H1 (cell line): ENCODE data around the gene PITRM1. TPM values are rescaled to one million over a fixed set of nuclear protein-coding genes. Genes with fewer than 3 reads are reported as not detected.

ENCODE experiments used
- CTCF ChIA-PET: fragments of 300-600 bp; sonication (Branson Sonifier 250); formaldehyde crosslinking; loops from one replicate; lab custom pipeline; 2021; ENCODE audit not compliant: partially characterized antibody; lab: Charles Lee
- POLR2A ChIA-PET: fragments of 300-600 bp; sonication (Branson Sonifier 250); formaldehyde crosslinking; loops from one replicate; lab custom pipeline; 2021; ENCODE audit warnings: inconsistent platforms; ENCODE audit not compliant: partially characterized antibody; lab: Charles Lee
- DNase-seq, 2 experiments: peaks; one replicate each; pipeline versions ENCODE4 v3.0.0 to v3.0.0-alpha.2; 2010 to 2022; ENCODE audit warnings: low spot score in 2 of 2, low read depth in 1 of 2, mixed read lengths in 1 of 2
- FAIRE-seq: peaks from 2 replicates; lab custom pipeline; 2011; peaks lifted over from hg19 to GRCh38; lab: Jason Lieb, UNC
- H2AFZ ChIP-seq: 2 replicates; pipeline ENCODE4 v1.8.1; 2012; ENCODE audit warnings: low read length, inconsistent platforms
- H2AK5ac ChIP-seq: 2 replicates; pipeline ENCODE4 v1.6.1; 2013; ENCODE audit warnings: low read depth, low read length
- H2BK120ac ChIP-seq: replicated peaks from 2 replicates; pipeline ENCODE3; 2013; ENCODE audit warnings: low read depth, low read length, inconsistent platforms
- H2BK12ac ChIP-seq: 2 replicates; pipeline ENCODE4 v1.6.1; 2013; ENCODE audit warnings: low read depth, low read length
- H2BK15ac ChIP-seq: 2 replicates; pipeline ENCODE4 v1.6.1; 2013; ENCODE audit warnings: low read length
- H2BK20ac ChIP-seq: 2 replicates; pipeline ENCODE4 v1.6.1; 2013; ENCODE audit warnings: low read length
- H2BK5ac ChIP-seq: 2 replicates; pipeline ENCODE4 v1.6.1; 2013; ENCODE audit warnings: low read depth, low read length
- H3K14ac ChIP-seq: 2 replicates; pipeline ENCODE4 v1.6.1; 2013; ENCODE audit warnings: inconsistent platforms; ENCODE audit not compliant: insufficient read length
- H3K18ac ChIP-seq: 2 replicates; pipeline ENCODE4 v1.6.1; 2013; ENCODE audit warnings: low read length; ENCODE audit errors: extremely low read depth
- H3K23ac ChIP-seq: 2 replicates; pipeline ENCODE4 v1.6.1; 2013; ENCODE audit warnings: inconsistent platforms; ENCODE audit not compliant: insufficient read length
- H3K23me2 ChIP-seq: 2 replicates; pipeline ENCODE4 v1.6.1; 2013; ENCODE audit warnings: low read depth, low read length
- H3K27ac ChIP-seq: 2 replicates; pipeline ENCODE4 v1.6.1; 2011; ENCODE audit warnings: low read depth, low read length, inconsistent platforms
- H3K27me3 ChIP-seq, 4 experiments: replicated peaks in 1 of 4; 1 replicate in 1 of 4; 2 replicates in 3 of 4; pipeline versions ENCODE4 v1.6.1 to v1.8.1; 2011 to 2013; ENCODE audit warnings: low read length in 3 of 4, mild to moderate bottlenecking in 3 of 4, inconsistent platforms in 2 of 4, mixed read lengths in 2 of 4, moderate library complexity in 1 of 4; ENCODE audit not compliant: control insufficient read depth in 3 of 4, insufficient read depth in 3 of 4; ENCODE audit errors: extremely low read depth in 1 of 4
- H3K36me3 ChIP-seq, 4 experiments: 2 replicates each; pipeline versions ENCODE4 v1.6.1 to v1.8.1; 2011 to 2013; ENCODE audit warnings: mild to moderate bottlenecking in 4 of 4, low read length in 3 of 4, moderate library complexity in 2 of 4, control low read depth in 1 of 4, inconsistent platforms in 1 of 4; ENCODE audit not compliant: insufficient read depth in 4 of 4, control insufficient read depth in 2 of 4
- H3K4ac ChIP-seq: replicated peaks from 2 replicates; pipeline ENCODE3; 2013; ENCODE audit warnings: low read length, low read depth, mixed read lengths, inconsistent platforms; ENCODE audit not compliant: insufficient read length
- H3K4me1 ChIP-seq, 4 experiments: replicated peaks in 1 of 4; 1 replicate in 1 of 4; 2 replicates in 3 of 4; pipeline versions ENCODE4 v1.6.1 to v1.8.1; 2011 to 2013; ENCODE audit warnings: low read length in 3 of 4, inconsistent platforms in 2 of 4, mixed read lengths in 1 of 4; ENCODE audit not compliant: insufficient read depth in 4 of 4, control insufficient read depth in 3 of 4
- H3K4me2 ChIP-seq, 2 experiments: 2 replicates each; pipeline versions ENCODE4 v1.6.1 to v1.8.1; 2011 to 2013; ENCODE audit warnings: low read depth in 2 of 2, low read length in 2 of 2, control low read depth in 1 of 2, inconsistent platforms in 1 of 2, mild to moderate bottlenecking in 1 of 2; ENCODE audit not compliant: insufficient read depth in 1 of 2
- H3K4me3 ChIP-seq, 4 experiments: fragments of 200-600, 300-600 bp in 1 of 4; sonication (generic), shearing (Covaris generic), sonication (Bioruptor Twin) in 1 of 4; 2 replicates each; pipeline versions ENCODE4 v1.5.1 to v1.8.1; 2011 to 2016; ENCODE audit warnings: low read length in 4 of 4, low read depth in 3 of 4, control low read depth in 2 of 4, inconsistent platforms in 2 of 4, mild to moderate bottlenecking in 2 of 4, mixed read lengths in 1 of 4, moderate library complexity in 1 of 4; ENCODE audit not compliant: insufficient read depth in 2 of 4; ENCODE audit errors: extremely low read depth in 1 of 4
- H3K56ac ChIP-seq: replicated peaks from 2 replicates; pipeline ENCODE3; 2013; ENCODE audit warnings: low read depth, mild to moderate bottlenecking, mixed read lengths, low read length, inconsistent platforms; ENCODE audit not compliant: insufficient read length
- H3K79me1 ChIP-seq: 2 replicates; pipeline ENCODE4 v1.6.1; 2013; ENCODE audit warnings: low read depth, low read length, control low read depth
- H3K79me2 ChIP-seq, 2 experiments: 2 replicates each; pipeline versions ENCODE4 v1.6.1 to v1.8.1; 2012 to 2013; ENCODE audit warnings: low read length in 2 of 2, mild to moderate bottlenecking in 2 of 2, inconsistent platforms in 1 of 2; ENCODE audit not compliant: insufficient read depth in 2 of 2, control insufficient read depth in 1 of 2
- H3K9ac ChIP-seq, 4 experiments: replicated peaks in 1 of 4; 1 replicate in 1 of 4; 2 replicates in 3 of 4; pipeline versions ENCODE4 v1.6.1 to v1.8.1; 2011 to 2013; ENCODE audit warnings: low read depth in 3 of 4, low read length in 3 of 4, control low read depth in 2 of 4, mild to moderate bottlenecking in 2 of 4, moderate library complexity in 2 of 4, inconsistent platforms in 1 of 4; ENCODE audit errors: extremely low read depth in 1 of 4
- H3K9me3 ChIP-seq, 2 experiments: 2 replicates each; pipeline versions ENCODE4 v1.6.1 to v1.8.1; 2012 to 2013; ENCODE audit warnings: mild to moderate bottlenecking in 2 of 2, moderate library complexity in 2 of 2, control low read depth in 1 of 2, inconsistent platforms in 1 of 2, low read depth in 1 of 2, low read length in 1 of 2, mixed read lengths in 1 of 2; ENCODE audit not compliant: insufficient read depth in 2 of 2
- H4K20me1 ChIP-seq, 2 experiments: replicated peaks in 1 of 2; 2 replicates each; pipeline versions ENCODE3 to v1.8.1; 2011 to 2013; ENCODE audit warnings: inconsistent platforms in 2 of 2, low read length in 2 of 2, mild to moderate bottlenecking in 1 of 2; ENCODE audit not compliant: insufficient read depth in 2 of 2, control insufficient read depth in 1 of 2
- H4K5ac ChIP-seq: 2 replicates; pipeline ENCODE4 v1.6.1; 2013; ENCODE audit warnings: low read length, low read depth, mixed read lengths, inconsistent platforms; ENCODE audit not compliant: insufficient read length
- H4K8ac ChIP-seq: 2 replicates; pipeline ENCODE4 v1.8.0; 2013; ENCODE audit warnings: mild to moderate bottlenecking, moderate library complexity, low read length, inconsistent platforms; ENCODE audit not compliant: insufficient read depth; ENCODE audit errors: extremely low read depth
- H4K91ac ChIP-seq: replicated peaks from 2 replicates; pipeline ENCODE3; 2013; ENCODE audit warnings: low read length, mixed read lengths, inconsistent platforms; ENCODE audit not compliant: insufficient read length
- BRCA1 ChIP-seq: IDR thresholded peaks from 2 replicates; pipeline ENCODE4 v1.6.1; 2012; ENCODE audit warnings: low read depth, low read length, improper control_type of control experiment
- GABPA ChIP-seq: IDR thresholded peaks from 2 replicates; pipeline ENCODE4 v1.6.1; 2011; ENCODE audit warnings: mild to moderate bottlenecking, low read length, moderate library complexity, borderline replicate concordance; ENCODE audit not compliant: insufficient read depth
- POLR2A ChIP-seq, 2 experiments: IDR thresholded peaks; 1 replicate in 1 of 2; 2 replicates in 1 of 2; pipeline ENCODE4 v1.6.1; 2011; ENCODE audit warnings: low read depth in 2 of 2, low read length in 2 of 2, mild to moderate bottlenecking in 2 of 2; ENCODE audit errors: control extremely low read depth in 1 of 2
- SP2 ChIP-seq: IDR thresholded peaks from 2 replicates; pipeline ENCODE4 v1.6.1; 2012; ENCODE audit warnings: mild to moderate bottlenecking, low read length, inconsistent platforms
- WGBS, 2 experiments: shearing (Covaris generic) in 1 of 2; methylation state at CpG; one replicate each; pipeline versions ENCODE4 v1.1.6 to v1.1.7; 2013 to 2015; ENCODE audit warnings: low lambda C conversion rate in 2 of 2, mixed read lengths in 2 of 2, inconsistent platforms in 1 of 2, low coverage in 1 of 2, missing lambda C conversion rate in 1 of 2; ENCODE audit not compliant: insufficient replicate concordance in 2 of 2, insufficient coverage in 1 of 2, insufficient read length in 1 of 2; ENCODE audit errors: extremely low coverage in 1 of 2, missing lambda C conversion rate in 1 of 2; 5-methylcytosine and 5-hydroxymethylcytosine counted together
- polyA plus RNA-seq, 7 experiments: library from polyadenylated mRNA; depleted of rRNA in 3 of 7; stranded (reverse) in 5 of 7; unstranded in 2 of 7; fragments of >200 nt in 5 of 7; fragments of 200-250 nt in 2 of 7; gene quantifications; 1 replicate in 5 of 7; 2 replicates in 1 of 7; 4 replicates in 1 of 7; pipeline versions ENCODE4 v1.2.1 to v1.2.3, GENCODE V29; 2011 to 2013; ENCODE audit warnings: missing spikeins in 2 of 7, mixed read lengths in 2 of 7
- total RNA-seq: library from RNA; stranded (reverse); fragmentation: NEBNext Ultra II Directional; extraction: Animal tissue kit (Norgen Biotek cat#: 25700); gene quantifications from 2 replicates; pipeline ENCODE4 v1.2.1, GENCODE V29; 2021

The PITRM1 gene
- total and polyA plus RNA-seq, 2 of the 8 experiments (the other 6 are each of a cell fraction or from before 2014, with no cell fraction given): 18.6 to 31.5 TPM

GRCh38 chr10:3151889-3152565 is 20.6 kb downstream of the PITRM1 start:
- WGBS, 2 experiments: 86% methylated on average over 13 of the region's 13 CpGs; no CpG with 5 or more reads in 1 of the 2 experiments
- H3K79me1 ChIP-seq: no peaks in the 10 kb centered on the region
- no peak overlapping the region for H3K4me2 ChIP-seq
- H3K4me3 ChIP-seq: no peak overlapping the region
- H2BK5ac ChIP-seq: no peak overlapping the region
- no peak overlapping the region for H2BK12ac ChIP-seq
- H2AFZ ChIP-seq: no peak overlapping the region
- no peaks in the 10 kb centered on the region for H3K4me1 ChIP-seq
- no peak for FAIRE-seq
- H2BK15ac ChIP-seq: no peak overlapping the region
- H2BK20ac ChIP-seq: no peak overlapping the region
- H3K18ac ChIP-seq: no peak overlapping the region
- no peak overlapping the region for H3K23ac ChIP-seq
- H4K91ac ChIP-seq: no peak overlapping the region
- no peaks in the 10 kb centered on the region for H3K27me3 ChIP-seq
- H3K56ac ChIP-seq: no peak overlapping the region
- DNase-seq: no peak
- no peak overlapping the region for H3K27ac ChIP-seq
- ChIA-PET POLR2A (interaction anchor here (0.8 to 1.9 kb wide), 3 partner anchors 8 to 21 kb away, joined by 3 to 5 read pairs (median 3); no protein-coding TSS in a partner anchor), CTCF (interaction anchor here (0.7 to 1.6 kb wide), 4 partner anchors 9 to 71 kb away, joined by 3 to 5 read pairs (median 4); no protein-coding TSS in a partner anchor)
- no peak overlapping the region for H3K4ac ChIP-seq
- no peak overlapping the region for H2AK5ac ChIP-seq
- no peaks in the 10 kb centered on the region for H3K9me3 ChIP-seq
- peaks cover 0 to 2% of the 10 kb centered on the region in 2 experiments for H4K20me1 ChIP-seq
- H3K79me2 ChIP-seq: no peaks in the 10 kb centered on the region
- H3K23me2 ChIP-seq: no peaks in the 10 kb centered on the region
- TF ChIP-seq POLR2A (IDR thresholded peaks at IDR 0.05; ENCODE audit: control extremely low read depth in 1 of 2, low read depth in 2 of 2, low read length in 2 of 2): no peak
- TF ChIP-seq BRCA1: no peak
- TF ChIP-seq SP2: no peak
- TF ChIP-seq GABPA: no peak
- peaks cover 3 to 29% (median 8%) of the 10 kb centered on the region in 4 experiments; a peak in 6 of 8 replicates for H3K36me3 ChIP-seq
- H3K9ac ChIP-seq: no peak overlapping the region
- no peak overlapping the region for H4K8ac ChIP-seq
- H4K5ac ChIP-seq: no peak overlapping the region
- no peak overlapping the region for H2BK120ac ChIP-seq
- H3K14ac ChIP-seq: no peak overlapping the region
